ENCODE measurements around the gene SOWAHA.
A peak's percentile ranks its signal among the peaks of the same experiment; 100 is the strongest.

SOWAHA gene

DNA sequence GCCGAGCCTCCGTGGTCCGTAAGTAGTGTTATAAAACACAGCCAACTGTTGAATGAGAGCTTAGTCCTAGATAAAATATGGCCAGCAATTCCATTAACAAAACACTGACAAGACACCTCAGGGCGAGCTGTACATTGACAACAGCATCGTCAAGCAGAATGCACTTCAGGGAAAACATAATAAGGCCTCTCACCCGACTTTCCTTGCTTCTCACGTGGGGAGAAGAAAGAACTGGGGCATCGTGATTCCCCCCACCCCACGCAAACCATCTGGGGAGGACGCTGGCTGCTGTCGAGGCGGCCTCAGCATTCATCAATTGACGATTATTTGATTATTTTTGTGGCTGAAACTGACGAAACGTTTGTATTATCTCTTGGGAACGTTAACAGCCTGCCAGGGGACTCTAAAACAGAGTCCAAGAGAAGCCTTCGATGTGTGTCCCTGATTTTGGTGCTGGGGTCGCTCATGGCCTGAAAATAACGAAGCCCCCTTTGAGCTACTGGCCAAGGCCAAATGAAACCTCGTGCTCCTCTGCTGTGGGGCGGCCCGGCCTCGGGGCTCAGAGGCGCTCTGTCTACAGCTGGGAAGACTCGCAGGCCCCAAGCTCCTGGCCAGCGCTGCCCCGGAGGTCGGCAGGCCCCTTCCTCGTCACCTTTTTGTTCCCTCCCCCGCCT, 52.7 kb downstream of the SOWAHA start:
- no peak for TF ChIP-seq CTCF (IDR thresholded peaks at IDR 0.05; ENCODE audit: borderline replicate concordance, insufficient read depth, low read depth, low read length)
- peak overlapping the region; percentile 85 for H3K4me3 ChIP-seq (ENCODE audit: low read depth, low read length)

All from GM12875 (cell line).